ENCODE measurements around the gene NTM. TPM values are rescaled to one million over a fixed set of nuclear protein-coding genes. Genes with fewer than 3 reads are reported as not detected.

NTM gene
- total and polyA plus RNA-seq, 9 donors: 0.16 to 8.5 (median 0.55) TPM; not detected in 3

DNA sequence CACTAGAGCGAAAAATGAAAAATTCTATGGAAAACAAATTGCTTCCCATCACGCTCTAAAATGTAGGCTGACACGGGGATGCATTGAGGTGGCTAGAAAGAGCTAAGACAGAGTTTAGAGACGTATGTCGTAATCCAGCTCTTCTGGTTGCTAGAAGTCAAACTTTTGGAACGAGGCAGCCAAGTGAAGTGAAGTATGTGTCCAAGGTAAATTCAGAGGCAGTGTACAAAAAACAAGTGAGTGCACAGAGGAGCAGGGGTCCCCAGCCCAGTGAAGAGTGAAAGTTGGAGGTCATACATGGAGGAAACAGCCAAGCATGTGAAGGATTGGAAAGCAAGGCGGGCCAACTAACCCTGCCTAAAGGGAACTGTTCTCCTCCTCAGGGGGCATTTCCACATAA lies 528.5 kb downstream of the NTM start:
- Histone ChIP-seq H3K4me1 (ENCODE audit: insufficient read depth) (no peaks in the 10 kb centered on the region), H3K27ac (no peak overlapping the region), H3K27me3 (no peaks in the 10 kb centered on the region), H3K9me3 (no peaks in the 10 kb centered on the region), H3K36me3 (no peaks in the 10 kb centered on the region), H3K4me3 (no peak overlapping the region)
- intact Hi-C loops (cut with DNase I): no loop called here
- TF ChIP-seq, protein P1, sequence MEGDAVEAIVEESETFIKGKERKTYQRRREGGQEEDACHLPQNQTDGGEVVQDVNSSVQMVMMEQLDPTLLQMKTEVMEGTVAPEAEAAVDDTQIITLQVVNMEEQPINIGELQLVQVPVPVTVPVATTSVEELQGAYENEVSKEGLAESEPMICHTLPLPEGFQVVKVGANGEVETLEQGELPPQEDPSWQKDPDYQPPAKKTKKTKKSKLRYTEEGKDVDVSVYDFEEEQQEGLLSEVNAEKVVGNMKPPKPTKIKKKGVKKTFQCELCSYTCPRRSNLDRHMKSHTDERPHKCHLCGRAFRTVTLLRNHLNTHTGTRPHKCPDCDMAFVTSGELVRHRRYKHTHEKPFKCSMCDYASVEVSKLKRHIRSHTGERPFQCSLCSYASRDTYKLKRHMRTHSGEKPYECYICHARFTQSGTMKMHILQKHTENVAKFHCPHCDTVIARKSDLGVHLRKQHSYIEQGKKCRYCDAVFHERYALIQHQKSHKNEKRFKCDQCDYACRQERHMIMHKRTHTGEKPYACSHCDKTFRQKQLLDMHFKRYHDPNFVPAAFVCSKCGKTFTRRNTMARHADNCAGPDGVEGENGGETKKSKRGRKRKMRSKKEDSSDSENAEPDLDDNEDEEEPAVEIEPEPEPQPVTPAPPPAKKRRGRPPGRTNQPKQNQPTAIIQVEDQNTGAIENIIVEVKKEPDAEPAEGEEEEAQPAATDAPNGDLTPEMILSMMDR (IDR thresholded peaks at IDR 0.05): no peak
- no peak for TF ChIP-seq EP300 (IDR thresholded peaks at IDR 0.05)
- no peak for TF ChIP-seq POLR2A (IDR thresholded peaks at IDR 0.05)
- no peak for DNase-seq
- WGBS, 3 donors: 90 to 94% (median 92%) methylated on average over 7 of the region's 7 CpGs

DNA sequence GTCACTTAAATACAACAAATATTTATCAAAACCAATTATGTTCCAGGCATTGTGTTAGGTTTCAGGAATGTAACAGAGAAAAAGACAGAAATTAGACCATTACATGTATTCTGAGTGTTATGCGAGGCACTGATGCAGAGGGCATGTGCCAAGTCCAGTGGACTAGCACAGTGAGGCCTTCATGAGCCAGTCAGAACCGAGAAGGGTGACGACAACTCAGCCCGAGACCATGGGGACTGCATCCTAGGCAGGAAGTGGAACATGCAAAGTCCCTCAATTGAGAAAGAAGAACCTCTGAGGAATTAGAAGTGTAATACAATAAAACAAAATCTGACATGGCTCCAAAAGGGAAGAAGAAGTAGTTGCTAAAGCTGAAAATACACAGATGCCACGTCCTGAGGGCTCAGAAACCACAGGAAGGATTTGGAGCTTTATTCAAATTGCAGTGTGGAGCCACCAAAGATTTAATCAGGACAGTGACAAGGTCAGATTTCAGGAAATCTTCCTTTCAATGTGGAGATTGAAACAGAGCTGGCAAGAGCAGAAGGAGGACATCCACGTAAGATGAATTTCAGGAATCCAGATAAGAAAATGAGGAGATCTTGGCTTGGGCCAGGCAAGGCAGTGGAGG lies 529.6 kb downstream of the NTM start:
- Histone ChIP-seq H3K4me3 (no peak overlapping the region), H3K4me1 (ENCODE audit: insufficient read depth) (no peaks in the 10 kb centered on the region), H3K9me3 (no peaks in the 10 kb centered on the region), H3K27me3 (no peaks in the 10 kb centered on the region), H3K27ac (no peak overlapping the region), H3K36me3 (no peaks in the 10 kb centered on the region)
- intact Hi-C loops (cut with DNase I): no loop called here
- WGBS, 3 donors: 66 to 79% (median 72%) methylated on average over 6 of the region's 6 CpGs
- DNase-seq: no peak
- TF ChIP-seq EP300 (IDR thresholded peaks at IDR 0.05): no peak
- TF ChIP-seq POLR2A (IDR thresholded peaks at IDR 0.05): no peak
- TF ChIP-seq, protein P1 (IDR thresholded peaks at IDR 0.05): no peak

DNA sequence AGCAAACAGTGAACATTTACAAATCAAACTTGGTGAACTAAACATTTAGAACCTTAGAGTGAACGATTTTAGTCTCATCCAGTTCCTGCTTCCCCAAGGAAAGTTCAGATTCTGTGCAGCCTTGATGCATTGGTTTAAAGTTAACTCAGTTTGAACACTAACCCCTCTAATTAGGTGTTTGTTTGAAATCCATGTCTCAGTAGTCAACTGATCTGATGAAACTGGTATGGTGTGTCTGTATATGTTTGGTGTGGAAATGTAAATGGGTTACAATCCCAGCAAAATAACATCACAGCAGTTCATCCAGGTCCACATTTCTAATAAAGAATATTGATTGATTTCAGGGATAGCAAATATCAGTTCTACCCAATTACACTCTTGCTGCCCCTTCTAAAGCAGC lies 532.0 kb downstream of the NTM start:
- Histone ChIP-seq H3K27ac (no peak overlapping the region), H3K36me3 (no peaks in the 10 kb centered on the region), H3K4me3 (no peak overlapping the region), H3K9me3 (no peaks in the 10 kb centered on the region), H3K27me3 (no peaks in the 10 kb centered on the region), H3K4me1 (ENCODE audit: insufficient read depth) (no peaks in the 10 kb centered on the region)
- no peak for TF ChIP-seq EP300 (IDR thresholded peaks at IDR 0.05)
- TF ChIP-seq POLR2A (IDR thresholded peaks at IDR 0.05): no peak
- TF ChIP-seq, protein P1 (IDR thresholded peaks at IDR 0.05): no peak
- WGBS, 3 donors: 56 to 74% (median 61%) methylated on average over 1 of the region's 1 CpG
- DNase-seq: no peak
- intact Hi-C loops (cut with DNase I): no loop called here

DNA sequence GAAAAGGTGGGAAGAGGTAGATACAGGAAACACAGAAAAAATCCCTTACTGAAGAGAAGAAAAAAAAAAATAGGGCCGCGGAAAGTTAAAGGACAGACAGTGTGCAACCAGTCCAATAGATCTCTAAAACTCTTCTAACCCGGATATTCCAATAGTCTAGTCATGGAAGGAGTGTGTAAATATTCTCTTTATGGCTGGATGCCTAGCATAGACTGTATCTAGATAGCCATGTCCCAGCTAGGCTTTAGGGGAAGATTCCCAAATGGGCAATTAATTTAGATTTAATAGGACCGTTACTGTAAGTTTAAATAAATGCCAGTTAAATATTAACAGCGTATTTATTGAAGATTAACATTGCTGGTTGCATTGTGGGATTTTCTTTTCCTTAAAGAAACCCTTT lies 532.7 kb downstream of the NTM start:
- Histone ChIP-seq H3K9me3 (no peaks in the 10 kb centered on the region), H3K27me3 (no peaks in the 10 kb centered on the region), H3K27ac (no peak overlapping the region), H3K4me3 (no peak overlapping the region), H3K4me1 (ENCODE audit: insufficient read depth) (no peaks in the 10 kb centered on the region), H3K36me3 (no peaks in the 10 kb centered on the region)
- WGBS, 3 donors: 63 to 78% (median 66%) methylated on average over 5 of the region's 5 CpGs
- intact Hi-C loops (cut with DNase I): no loop called here
- TF ChIP-seq EP300 (IDR thresholded peaks at IDR 0.05) (no peak), POLR2A (IDR thresholded peaks at IDR 0.05) (no peak)
- TF ChIP-seq, protein P1 (IDR thresholded peaks at IDR 0.05): no peak
- no peak for DNase-seq
